Measurements from ENCODE around the gene RASAL3.

The RASAL3 gene

GRCh38 chr19:15448778-15449619, 15.3 kb downstream of the RASAL3 start:
- no peak for DNase-seq

GRCh38 chr19:15448044-15448777, 16.1 kb downstream of the RASAL3 start:
- no peak for DNase-seq

GRCh38 chr19:15447057-15447456, 17.3 kb downstream of the RASAL3 start:
- DNase-seq, result no peak

- DNase-seq, result no peak
These were observed 18.5 kb downstream of the RASAL3 start for GRCh38 chr19:15445807-15446376.

- no peak for DNase-seq
These were observed 19.1 kb downstream of the RASAL3 start for GRCh38 chr19:15445227-15445605.

- no peak for DNase-seq
These were observed 19.7 kb downstream of the RASAL3 start for GRCh38 chr19:15444505-15445226.

GRCh38 chr19:15443838-15444237, 20.5 kb downstream of the RASAL3 start:
- no peak for DNase-seq

- no peak for DNase-seq
These were observed 21.0 kb downstream of the RASAL3 start for GRCh38 chr19:15443325-15443724.

- no peak for DNase-seq
These were observed 22.0 kb downstream of the RASAL3 start for GRCh38 chr19:15442142-15442920.

GRCh38 chr19:15441317-15441716, 23.0 kb downstream of the RASAL3 start:
- DNase-seq, result no peak

- no peak for DNase-seq
These were observed 24.3 kb downstream of the RASAL3 start for GRCh38 chr19:15439821-15440641.

- DNase-seq, result no peak
These were observed 25.1 kb downstream of the RASAL3 start for GRCh38 chr19:15439078-15439799.

GRCh38 chr19:15438577-15438976, 25.8 kb downstream of the RASAL3 start:
- DNase-seq, result no peak

- DNase-seq, result no peak
These were observed 26.2 kb downstream of the RASAL3 start for GRCh38 chr19:15438124-15438496.

GRCh38 chr19:15437355-15438123, 26.8 kb downstream of the RASAL3 start:
- DNase-seq, result no peak

- no peak for DNase-seq
These were observed 27.6 kb downstream of the RASAL3 start for GRCh38 chr19:15436826-15437110.

- DNase-seq, result no peak
These were observed 28.1 kb downstream of the RASAL3 start for GRCh38 chr19:15436012-15436825.

- no peak for DNase-seq
These were observed 30.8 kb downstream of the RASAL3 start for GRCh38 chr19:15433519-15434069.

All from activated CD4-positive, alpha-beta T cell treated with anti-CD3 and anti-CD28 coated beads, Interleukin-2, Interleukin-6, amounts not matched to agents 100 ng/mL and 50 ng/mL, durations not matched to agents 16 hours and 8 hours (primary cell).